HG03196 (cell line): ENCODE data around the gene FUT3.
"Not testable (repeated sequence)": the region's sequence is repeated elsewhere in the genome, so short reads cannot be mapped to it uniquely, and the experiment has no call there.

Experiments
- ATAC-seq: cut with Tn5 transposase; IDR thresholded peaks from one replicate; pipeline ENCODE4 v1.9.1; 2021; ENCODE audit not compliant: unreplicated experiment

FUT3 gene

GRCh38 chr19:5882421-5882968, 31.2 kb upstream of the FUT3 start:
- ATAC-seq, result no peak

DNA sequence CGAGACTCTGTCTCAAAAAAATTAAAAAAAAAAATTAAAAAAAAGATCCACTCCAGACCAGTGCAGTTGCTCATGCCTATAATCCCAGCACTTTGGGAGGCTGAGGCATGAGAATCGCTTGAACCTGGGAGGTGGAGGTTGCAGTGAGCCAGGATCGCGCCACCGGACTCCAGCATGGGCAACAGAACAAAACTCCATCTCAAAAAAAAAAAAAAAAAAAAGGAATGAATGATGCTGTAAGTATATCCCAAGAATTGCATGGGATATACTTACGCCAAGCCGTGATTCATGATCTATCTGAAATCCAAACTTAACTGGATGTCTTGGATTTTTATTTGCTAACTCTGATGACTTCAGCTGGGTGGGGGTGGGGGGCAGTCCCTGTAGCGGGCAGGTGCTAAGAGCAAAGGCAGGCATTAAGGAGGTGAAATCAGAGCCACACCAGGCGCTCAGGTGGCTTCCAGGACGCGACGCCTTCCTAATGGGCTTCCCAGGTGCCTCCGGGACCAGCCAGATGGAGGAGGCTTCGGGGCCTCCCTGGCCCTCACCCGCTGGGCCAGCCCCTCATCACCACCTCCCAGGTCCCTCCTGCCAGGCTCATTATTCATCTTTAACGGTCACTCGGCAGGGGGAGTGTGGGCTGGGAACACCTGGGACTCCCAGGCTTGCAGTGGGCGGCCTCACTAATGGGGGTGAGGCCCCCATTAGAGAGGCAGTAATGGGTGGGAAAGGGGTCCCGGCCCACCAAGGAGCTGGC, 30.5 kb upstream of the FUT3 start:
- no peak for ATAC-seq

GRCh38 chr19:5880604-5881078, 29.4 kb upstream of the FUT3 start:
- ATAC-seq, result no peak

DNA sequence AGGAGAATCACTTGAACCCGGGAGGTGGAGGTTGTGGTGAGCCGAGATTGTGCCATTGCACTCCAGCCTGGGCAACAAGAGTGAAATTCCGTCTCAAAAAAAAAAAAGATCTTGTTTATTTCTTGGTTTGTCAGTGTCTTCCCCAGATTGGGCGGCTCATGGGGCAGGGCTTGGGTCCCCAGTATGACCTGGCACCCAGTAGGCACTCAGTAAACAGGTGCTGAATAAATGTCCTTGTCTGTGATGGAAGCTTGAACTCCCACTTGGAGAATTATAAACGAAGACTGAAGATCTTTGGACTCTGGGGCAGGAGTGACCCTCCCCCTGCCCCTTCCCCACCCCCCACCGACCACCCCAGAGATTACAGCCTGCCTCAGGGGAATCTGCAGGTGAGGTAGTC, 28.9 kb upstream of the FUT3 start:
- ATAC-seq, result no peak

DNA sequence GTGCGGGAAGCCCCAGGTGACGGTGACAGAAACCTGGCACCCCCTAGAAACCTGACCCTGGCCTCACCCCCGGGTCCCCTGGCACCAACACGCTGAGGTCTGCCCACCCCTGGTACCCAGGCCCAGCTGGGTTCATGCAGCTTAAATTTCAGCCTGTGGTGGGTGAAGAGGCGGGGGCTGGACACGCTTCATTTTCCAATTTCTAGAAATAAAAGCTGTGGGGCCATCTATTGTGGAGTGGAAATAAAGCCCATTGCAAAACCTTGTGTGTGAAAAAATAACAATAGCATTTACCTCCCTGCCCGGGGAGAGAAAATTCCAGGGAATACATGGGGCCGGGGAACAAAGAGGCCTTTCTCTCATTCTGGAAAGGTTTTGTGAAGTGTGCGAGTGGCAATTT, 26.6 kb upstream of the FUT3 start:
- no peak for ATAC-seq

GRCh38 chr19:5877427-5877826, 26.2 kb upstream of the FUT3 start:
- ATAC-seq, result no peak

- not testable (repeated sequence) for ATAC-seq
These were observed 23.2 kb upstream of the FUT3 start for GRCh38 chr19:5874496-5874895.

DNA sequence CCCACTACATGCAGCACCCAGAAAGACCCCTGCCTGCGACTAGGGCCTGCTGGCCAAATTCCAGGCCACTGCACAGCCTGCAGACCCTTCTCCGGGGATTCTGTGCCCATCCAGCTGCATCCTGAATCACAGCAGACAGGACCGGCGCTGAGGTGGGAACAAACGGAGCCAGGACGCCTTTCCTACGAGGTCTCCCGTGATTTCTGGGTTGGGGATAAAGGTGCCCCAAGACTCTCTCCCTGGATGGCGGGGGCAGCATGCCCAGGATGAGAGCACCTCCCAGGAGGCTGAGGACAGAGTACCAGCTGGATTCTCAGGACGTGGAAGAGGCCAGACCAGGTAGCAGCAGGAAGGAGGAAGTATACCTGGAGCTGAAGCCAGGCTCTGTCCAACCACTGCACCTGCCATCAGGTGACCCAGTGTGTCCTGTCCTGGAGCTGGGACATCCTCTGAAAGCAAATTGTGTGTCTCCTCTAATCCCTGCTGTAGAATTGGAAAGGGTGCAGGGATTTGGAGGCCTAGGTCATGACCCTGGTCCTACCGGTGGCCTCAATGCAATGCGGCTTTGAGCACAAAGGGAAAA, 22.5 kb upstream of the FUT3 start:
- ATAC-seq, result no peak

GRCh38 chr19:5870986-5871394, 19.7 kb upstream of the FUT3 start:
- ATAC-seq, result no peak

GRCh38 chr19:5867201-5868136, 16.2 kb upstream of the FUT3 start:
- no peak for ATAC-seq

GRCh38 chr19:5865772-5866171, 14.5 kb upstream of the FUT3 start:
- ATAC-seq, result no peak

DNA sequence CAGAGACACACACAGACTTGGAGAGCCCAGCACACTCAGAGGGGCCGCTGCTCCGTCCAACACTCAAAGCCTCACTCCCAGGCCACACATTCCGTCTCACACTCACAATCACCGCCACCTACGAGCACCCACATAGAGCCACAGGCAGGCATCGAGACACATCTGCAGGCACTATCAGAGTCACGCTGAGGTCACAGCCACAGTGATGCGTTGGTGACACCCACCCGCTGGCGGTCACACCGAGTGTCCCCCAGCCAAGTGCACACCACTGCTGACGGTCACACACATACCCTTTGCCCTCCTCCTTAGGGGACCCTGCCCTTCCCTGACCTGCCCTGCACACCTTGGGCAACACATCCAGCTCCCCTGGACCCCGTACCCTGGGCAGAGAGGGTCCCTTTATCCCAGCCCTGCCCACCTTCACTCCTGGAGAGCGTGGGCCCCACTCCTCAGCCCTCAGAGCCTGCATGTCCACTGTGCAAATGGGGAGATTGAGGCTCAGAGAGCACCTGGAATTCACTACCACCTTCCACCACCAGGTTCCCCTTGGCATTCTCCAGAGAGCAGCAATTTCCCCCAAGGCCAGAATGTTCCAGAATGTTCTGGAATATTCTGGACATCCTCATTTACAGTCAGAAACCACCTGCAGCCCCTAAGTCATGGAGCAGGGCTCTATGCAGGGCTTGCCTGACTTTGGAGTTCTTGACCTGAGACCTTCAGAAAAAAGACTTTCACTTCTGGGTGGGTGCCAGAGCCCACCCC, 13.7 kb upstream of the FUT3 start:
- no peak for ATAC-seq

- ATAC-seq, result no peak
These were observed 12.9 kb upstream of the FUT3 start for GRCh38 chr19:5864013-5864720.

DNA sequence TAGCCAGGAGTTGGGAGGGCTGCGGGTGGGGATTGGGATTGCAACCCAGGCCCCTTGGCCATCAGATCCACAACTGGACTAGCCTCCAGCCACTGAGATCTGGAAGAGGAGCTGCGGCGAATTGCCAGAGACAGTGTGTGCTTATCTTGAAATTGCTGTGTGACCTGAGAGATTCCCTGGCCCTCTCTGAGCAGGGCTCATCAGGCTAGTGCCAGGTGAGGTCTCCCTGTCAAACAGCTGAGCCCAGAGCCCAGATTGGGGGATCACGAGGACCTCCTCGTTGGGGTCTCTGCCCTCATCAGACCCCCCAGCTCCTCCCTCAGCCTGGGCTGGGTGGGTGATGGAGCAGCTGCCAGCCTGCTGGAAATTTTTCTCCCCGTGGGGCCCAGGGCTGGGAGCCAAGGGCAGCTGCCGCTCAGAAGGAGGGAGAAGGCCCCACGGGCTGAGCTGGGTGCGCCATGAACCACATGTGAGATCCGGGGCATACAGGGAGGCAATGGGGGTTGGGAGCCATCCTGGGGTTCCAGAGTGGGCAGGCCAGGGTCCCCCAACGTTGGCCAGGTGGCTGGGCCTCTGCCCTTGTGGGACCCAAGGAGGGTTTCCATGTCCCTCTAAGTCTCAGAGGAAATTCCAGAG, 11.9 kb upstream of the FUT3 start:
- ATAC-seq, result no peak

GRCh38 chr19:5857203-5858081, 6.2 kb upstream of the FUT3 start:
- ATAC-seq, result no peak

- not testable (repeated sequence) for ATAC-seq
These were observed 3.9 kb upstream of the FUT3 start for GRCh38 chr19:5855151-5855550.

- not testable (repeated sequence) for ATAC-seq
These were observed 2.9 kb upstream of the FUT3 start for GRCh38 chr19:5854121-5854520.

DNA sequence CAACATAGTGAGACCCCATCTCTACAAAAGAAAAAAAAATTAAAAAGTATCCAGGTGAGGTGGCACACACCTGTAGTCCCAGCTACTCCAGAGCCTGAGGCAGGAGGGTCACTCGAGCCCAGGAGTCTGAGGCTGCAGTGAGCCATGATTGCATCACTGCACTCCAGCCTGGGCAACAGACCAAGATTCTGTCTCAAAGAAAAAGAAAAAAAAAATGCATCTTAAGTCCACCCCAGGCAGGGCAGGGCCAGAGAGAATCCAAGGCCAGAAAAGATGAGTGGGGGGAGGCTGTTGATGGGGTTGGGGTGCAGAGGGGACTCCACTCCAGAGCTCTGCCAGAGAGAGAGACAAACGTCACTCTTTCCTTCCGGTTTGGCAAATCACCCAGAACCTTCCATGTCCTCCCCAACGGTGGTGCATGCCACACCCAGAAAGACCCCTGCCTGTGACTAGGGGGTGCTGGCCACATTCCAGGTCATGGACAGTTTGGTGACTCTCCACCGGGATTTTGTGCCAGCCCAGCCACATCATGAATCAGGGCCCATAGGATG, 431 bp downstream of the FUT3 start:
- no peak for ATAC-seq
